ENCODE data around the gene STXBP6. TPM values are rescaled to one million over a fixed set of nuclear protein-coding genes. Genes with fewer than 3 reads are reported as not detected.
"Not testable (repeated sequence)": the region's sequence is repeated elsewhere in the genome, so short reads cannot be mapped to it uniquely, and the experiment has no call there.

STXBP6 gene
- total RNA-seq, 1 experiment from 2014 or later = 16.0 TPM

DNA sequence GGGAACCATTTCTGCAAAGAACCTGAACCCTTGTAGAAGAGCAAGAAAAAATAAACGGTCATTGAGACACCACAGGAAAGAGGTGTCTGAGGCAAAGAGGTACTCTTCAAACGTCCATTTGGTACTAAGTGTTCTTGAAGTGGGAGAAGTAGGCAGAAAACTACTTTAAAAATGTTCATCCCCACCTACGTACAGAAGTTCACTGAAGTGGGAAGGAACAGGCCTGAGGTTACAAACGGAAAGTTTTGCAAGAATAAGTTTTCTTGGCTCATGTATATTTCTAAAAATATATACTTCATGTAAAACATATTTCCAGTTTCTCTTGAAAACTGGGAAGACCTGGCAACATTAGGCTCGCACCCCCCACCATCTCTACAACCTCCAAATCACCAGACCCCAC lies 61.2 kb downstream of the STXBP6 start:
- no peak for DNase-seq (ENCODE audit: low read depth)

DNA sequence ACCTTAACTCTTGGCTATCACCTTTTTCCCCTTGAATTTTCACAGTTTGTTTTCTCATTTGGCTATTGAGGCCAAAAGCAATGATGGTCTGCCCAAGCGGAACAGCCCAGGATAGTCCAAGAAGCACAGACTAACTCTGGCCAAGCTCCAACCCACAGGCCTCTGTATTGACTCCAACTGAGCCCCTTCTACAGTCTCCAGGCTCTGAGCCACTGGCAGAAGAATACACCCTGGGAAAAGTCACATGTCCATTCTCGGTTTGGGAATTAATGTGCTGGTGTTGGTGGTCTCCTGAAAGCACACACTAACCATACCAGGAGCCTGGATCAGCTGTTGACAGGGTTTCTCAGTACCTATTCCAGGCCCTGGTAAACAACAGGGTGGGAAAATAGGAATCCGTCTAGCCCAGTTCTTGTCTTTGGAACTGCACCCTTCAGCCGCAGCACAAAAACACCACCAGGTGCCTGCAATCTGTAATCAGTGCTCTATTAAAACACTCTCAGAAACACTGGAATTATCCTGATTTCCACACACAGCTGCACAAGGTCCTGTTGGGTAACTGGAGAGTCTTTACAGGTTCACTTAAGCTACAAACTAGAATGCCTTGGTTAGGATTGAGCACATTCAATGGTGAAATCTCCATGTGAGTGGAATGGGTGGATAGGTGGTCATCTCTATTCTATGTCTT lies 63.6 kb downstream of the STXBP6 start:
- no peak for DNase-seq (ENCODE audit: low read depth)

DNA sequence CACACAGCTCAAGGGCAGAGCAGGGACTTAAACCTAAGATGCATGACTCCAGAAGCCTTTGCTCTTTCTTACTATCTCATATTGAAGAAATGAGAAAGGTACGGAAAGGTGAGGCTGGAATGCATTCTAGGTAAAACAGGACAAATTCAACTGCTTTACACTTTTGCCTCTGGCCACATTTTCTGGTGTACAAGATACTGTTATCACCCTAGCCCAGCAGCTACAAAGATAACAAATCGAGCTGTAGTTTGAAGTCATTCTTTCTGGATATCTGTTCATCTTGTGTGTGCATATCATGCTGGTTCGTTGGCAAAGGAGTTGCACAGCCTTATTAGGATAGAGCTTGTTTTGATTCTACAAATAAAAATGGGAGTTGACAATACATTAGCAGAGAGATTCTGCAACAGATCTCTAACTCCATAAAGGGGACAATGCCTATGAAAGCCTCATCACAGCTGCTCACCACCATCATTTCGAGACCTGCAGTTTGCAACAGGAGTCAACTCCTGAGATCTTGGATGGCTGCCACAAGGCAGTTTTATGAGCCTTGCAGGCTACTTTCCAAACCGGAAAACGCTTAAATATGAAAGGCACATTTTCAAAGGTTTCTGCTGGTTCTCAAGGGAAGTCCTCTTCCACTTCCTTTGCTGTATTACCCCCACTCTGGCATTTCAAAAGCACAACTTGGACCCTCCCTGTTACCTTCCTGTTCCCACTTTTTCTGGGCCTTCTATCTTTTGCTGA lies 64.9 kb downstream of the STXBP6 start:
- no peak for DNase-seq (ENCODE audit: low read depth)

DNA sequence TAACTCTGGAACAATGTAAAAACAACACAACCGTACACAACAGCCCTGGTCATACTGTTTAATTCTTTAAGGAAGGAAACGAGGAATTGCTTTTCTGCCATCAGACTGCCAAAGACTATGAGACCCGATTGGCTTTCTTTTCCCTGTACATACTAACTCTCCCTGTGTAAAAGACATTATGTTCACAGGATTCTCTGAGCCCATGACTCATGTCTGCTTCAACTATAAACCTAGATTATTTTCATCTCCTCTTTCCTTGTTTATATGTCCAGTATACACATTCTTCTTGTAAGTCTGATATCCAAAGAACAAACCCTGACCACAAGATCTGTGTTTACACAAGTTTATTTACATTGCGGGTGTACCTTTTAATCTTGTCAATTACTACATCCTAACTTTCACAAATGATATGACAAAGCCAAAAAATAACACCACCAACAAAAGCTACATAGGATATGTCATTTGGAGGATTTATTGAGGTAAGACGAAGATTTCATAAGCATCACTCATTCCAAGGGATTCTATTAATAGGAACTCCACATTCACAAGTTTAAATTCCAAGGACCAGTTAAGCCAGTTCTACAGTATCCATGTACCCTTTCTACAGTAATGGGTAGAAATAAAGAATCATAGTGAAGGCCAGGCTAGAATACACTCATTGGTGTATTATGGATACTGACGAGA lies 67.3 kb downstream of the STXBP6 start:
- peak; percentile 67 for DNase-seq (ENCODE audit: low read depth)

DNA sequence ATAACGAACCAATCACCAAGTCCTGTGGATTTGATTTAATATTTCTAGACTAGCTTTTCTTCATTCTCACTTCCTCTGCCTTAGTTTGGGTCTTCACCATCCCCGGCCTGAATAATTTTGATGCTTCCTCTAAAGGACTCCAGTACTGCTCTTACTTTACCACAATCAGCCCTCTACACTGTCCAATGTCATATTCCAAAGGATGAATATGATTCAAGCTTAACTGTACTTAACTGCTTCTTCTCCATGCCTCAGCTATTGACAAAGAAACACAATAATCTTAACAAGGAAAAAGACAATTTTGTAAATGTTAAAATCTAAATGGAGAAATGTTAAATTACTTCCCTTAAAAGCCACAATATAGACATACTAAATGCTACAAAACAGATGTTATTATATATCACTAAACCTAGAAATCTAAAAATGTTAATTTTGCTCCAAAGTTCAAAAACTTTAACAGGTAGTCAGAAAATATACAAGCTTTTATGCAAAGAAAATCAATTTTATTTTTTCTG lies 70.2 kb downstream of the STXBP6 start:
- no peak for DNase-seq (ENCODE audit: low read depth)

DNA sequence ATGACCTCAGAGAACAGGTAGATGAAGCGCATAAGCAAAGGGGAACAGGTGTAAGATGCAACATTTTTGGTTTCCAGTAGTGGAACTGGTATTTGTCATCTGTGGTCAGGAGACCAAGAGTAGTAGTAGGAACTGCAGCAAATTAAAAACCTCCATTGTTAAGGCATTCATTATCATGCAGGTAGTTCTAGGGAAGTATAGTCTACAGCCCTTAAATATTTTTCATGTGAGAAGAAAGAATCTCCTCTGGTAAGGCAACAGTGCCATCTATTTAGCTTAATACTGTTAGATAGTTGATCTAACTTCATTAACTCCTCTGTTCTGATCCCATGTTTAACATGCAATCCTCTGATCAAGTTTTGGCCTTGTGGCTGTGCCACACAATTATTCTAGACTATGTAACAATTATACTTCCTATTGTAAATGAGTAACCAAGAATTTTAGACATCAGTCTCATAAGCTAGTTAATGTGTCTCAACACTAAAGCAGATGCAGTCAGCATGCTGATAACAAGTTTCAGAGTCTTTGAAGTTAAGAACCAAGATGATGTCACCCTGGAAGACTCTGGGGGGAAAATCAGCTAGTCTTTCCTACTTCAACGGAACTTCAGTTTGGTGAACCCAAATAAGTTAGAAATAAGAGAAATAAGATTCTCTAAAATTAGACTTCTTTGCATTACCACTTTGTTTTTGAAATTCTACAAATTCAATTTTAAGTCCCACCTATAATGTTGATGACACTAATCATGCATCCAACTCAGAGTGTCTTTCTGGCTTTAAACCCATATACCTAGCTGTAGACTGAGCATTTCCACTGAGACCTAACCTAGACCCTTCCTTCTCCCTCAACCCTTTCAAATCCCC lies 70.9 kb downstream of the STXBP6 start:
- no peak for DNase-seq (ENCODE audit: low read depth)

DNA sequence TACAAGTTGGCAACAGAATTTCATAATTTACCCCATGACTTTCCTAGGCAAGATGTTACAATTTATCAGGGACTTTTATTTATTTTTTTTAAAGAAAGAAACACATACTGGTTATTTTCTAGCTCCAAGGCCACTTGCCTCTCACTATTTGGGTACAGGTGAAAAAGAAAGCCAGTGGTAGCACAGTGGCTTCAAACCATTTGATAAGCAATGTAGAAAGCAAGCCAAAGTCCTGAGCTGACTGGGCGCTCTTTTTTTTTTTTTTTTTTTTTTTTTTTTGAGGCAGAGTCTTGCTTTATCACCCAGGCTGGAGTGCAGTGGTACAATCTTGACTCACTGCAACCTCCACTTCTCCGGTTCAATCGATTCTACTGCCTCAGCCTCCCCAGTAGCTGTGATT lies 73.3 kb downstream of the STXBP6 start:
- DNase-seq (ENCODE audit: low read depth) = no peak

DNA sequence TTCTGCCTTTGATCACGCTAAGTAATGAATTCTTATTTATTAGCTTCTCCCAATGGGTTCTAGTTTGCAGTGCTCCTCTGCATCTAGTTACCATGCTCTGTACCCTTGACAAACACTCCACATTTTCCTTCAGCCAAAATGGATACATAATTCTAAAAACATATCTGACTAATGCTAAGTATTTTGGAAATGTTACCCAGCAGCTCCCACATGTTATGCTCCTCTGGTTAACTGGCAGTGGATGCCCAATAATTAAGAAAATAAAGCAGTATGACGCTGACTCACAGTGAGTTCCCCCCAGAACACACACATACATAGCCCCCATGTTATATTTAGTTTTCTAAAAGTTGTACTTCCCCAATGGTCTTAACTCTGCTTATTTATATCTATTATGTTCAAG lies 74.6 kb downstream of the STXBP6 start:
- no peak for DNase-seq (ENCODE audit: low read depth)

DNA sequence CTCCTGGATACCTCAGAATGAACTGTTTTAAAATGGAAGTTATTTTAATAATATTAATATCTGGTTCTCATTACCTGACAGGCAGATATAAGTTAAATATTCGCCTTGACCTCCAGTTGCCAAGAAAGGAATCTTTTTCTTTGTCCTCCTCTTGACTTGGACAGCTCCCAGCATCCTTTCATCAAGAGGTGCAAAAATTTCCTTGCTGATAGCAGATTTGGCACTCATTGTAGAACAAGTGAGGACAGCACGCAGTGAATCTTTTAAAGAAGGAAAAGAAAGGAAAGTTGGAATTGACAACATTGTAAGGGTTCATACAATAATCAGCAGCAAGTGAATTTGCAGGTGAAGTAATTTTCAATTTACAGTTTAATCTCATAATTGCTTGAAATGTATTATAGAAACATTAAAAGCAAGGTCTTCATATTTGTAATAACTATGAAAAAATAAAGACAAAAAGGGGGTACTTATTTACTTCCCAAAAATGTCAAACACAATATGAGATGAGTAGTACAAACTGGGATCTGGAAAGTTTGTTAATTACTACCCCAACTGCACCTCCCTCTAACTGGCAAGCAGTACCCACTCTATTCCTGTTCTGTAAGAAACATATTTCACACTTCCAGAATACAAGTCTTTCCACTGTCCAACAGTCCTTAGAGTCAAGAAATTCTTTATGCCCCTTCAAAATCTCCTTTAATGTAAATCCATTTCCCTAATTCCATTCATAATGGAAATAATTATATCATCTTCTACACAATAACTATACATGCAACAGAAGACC lies 75.2 kb downstream of the STXBP6 start:
- DNase-seq (ENCODE audit: low read depth) = no peak

DNA sequence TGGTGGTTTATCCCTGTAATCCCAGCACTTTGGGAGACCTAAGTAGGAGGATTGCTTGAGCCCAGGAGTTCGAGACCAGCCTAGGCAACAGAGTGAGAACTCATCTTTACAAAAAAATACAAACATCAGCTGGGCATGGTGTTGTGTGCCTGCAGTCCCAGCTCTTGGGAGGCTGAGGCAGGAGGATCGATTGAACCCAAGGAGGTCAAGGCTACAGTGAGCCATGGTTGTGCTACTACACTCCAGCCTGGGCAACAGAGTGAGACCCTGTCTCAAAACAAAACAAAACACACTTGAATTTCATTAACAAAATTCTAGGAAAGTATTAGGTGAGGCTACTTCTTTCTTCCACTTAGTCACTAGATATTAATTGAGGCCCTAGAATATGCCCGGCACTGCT lies 77.1 kb downstream of the STXBP6 start:
- no peak for DNase-seq (ENCODE audit: low read depth)

DNA sequence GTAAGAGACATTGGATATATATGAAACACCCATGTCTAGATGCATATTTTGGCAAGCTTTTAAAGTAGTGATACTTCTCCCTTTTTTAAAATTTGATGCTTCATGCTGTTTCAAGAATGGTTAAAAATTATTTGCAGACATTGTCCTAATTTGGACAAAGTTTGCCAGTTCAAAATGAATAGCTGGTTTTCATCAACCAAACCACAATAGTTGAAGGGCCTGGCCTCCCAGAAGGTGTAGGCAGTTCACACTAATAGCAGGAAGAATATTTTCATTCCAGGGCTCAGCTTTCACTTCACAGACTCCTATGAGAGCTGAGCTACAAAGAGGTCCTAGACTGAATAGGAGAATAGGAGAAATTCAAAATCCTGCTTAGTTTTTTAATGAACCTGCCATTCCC lies 78.7 kb downstream of the STXBP6 start:
- no peak for DNase-seq (ENCODE audit: low read depth)

DNA sequence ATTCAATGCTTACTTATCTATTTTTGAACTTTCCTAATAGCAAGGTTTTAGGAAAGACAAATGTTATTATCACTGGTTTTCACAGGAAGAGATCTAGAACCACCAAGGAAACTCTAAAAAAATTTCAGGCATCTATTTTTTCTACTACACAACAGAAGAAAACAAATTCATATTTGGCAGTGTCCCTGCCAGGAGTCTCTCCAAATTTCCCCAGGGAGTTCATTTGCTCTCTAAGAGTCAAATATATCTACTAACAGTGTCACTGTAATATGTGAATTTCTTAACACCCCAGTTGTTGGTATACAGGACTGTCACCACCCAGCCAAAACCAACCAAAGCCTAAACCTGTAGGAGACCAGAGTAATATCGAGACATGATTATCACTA lies 83.4 kb downstream of the STXBP6 start:
- no peak for DNase-seq (ENCODE audit: low read depth)

DNA sequence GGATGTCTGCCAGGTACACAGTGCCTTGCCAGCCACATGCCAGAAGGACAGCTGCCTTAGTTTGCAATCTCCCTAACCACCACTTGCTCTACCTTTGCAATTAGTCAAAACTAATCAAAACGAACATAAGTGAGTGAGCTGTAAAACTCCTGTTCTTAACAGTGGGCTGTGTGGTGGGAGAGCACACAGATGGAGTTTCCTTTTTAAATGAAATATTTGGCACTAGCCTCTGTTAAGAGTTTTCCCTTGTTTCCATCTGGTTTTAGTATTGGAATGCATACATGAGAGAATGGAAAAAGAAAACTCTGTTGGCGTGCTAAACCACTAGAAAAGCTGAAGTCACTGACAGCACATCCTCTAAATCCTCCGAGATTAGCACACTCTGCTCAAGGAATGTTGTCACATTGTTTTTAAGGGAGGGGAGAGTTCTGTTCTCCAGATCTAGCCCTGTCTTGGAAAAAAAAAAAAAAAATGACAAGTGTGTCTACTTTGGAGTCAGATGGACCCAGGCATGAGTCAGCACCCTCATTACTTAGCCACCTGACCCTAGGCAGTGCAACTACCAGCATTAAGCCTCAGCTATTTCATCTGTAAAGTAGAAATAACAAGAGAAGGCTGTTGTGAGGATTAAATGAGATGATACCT lies 83.9 kb downstream of the STXBP6 start:
- DNase-seq (ENCODE audit: low read depth) = peak; percentile 87

DNA sequence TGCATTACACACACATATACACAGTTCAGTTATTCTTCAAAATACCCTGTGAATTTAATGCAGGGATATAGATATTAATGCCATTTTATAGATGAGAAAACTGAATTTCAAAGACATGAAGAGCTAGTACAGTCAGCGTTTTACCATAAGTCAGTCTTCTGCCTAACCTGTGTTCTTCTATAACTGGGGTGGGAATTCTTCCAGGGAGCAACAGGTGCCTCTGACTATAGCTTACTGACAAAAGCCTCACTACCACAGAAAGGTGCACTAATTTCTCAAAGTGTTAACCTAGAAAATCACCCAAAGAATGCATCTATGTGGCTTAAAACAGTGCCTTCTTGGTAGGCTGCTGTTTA lies 84.4 kb downstream of the STXBP6 start:
- DNase-seq (ENCODE audit: low read depth) = no peak

DNA sequence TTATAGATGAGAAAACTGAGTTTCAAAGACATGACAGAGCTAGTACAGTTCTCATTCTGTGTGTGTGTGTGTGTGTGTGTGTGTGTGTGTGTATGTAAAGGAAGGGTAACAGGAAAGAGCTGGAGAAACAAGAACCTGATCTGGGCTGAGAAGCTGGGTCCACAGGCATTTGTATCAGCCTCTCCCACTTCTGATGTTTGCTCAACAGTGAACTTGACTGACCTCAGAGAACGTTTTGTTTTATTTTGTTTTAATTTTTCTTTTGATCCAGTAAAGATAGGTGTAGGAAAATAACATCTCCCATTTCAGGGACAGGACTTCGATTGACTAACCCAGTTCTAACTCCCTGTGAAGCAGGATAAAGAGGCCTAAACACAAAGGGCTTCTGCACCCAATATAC lies 85.4 kb downstream of the STXBP6 start:
- DNase-seq (ENCODE audit: low read depth) = no peak

DNA sequence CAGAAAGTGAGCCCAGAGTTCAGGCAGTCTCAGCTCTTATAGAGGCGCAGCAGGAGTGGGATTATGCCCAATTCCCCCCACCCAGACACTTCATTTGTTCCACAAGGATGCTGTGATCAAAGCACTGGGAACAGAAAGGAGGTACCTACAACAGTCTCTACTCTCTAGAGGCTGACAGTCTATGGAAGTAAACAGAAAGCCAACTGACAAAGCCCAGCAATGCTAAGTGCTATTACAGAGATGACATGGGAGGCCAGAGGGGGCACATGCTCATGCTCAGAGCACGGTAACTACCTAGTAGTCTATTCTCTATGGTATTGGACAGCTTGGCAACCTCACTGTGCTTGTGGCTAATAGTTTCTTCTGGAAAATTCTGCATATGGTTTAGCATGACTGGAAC lies 85.9 kb downstream of the STXBP6 start:
- no peak for DNase-seq (ENCODE audit: low read depth)

DNA sequence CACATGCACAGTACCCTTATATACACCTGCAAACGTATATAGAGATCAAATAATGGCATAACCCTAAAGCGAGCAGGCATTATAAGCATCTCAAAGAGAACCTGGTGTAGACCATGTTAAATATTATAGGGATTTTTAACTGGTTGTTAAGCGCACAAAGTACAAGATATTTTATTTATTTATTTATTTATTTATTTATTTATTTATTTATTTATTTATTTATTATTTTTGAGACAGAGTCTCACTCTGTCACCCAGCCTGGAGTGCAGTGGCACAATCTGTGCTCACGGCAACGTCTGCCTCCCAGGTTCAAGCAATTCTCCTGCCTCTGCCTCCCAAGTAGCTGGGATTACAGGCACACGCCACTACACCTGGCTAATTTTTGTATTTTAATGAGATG lies 87.8 kb downstream of the STXBP6 start:
- not testable (repeated sequence) for DNase-seq (ENCODE audit: low read depth)

DNA sequence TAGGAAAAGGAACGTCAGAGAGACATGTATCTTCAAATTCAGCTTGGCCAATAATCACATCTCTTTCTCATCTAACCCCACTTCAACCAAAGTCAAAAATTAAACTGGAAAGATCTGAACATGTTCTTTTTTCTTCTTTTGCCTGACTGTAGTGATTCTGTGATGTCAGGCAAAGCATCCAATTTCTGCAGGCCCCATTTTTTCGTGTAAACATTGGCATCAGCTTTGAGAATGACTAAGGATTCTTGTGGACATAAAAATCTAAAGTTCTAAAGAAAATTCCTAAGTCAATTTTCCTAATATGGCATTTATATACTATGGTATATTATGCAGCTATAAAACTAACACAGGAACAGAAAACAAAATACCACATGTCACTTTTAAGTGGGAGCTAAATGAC lies 89.1 kb downstream of the STXBP6 start:
- DNase-seq (ENCODE audit: low read depth) = no peak

DNA sequence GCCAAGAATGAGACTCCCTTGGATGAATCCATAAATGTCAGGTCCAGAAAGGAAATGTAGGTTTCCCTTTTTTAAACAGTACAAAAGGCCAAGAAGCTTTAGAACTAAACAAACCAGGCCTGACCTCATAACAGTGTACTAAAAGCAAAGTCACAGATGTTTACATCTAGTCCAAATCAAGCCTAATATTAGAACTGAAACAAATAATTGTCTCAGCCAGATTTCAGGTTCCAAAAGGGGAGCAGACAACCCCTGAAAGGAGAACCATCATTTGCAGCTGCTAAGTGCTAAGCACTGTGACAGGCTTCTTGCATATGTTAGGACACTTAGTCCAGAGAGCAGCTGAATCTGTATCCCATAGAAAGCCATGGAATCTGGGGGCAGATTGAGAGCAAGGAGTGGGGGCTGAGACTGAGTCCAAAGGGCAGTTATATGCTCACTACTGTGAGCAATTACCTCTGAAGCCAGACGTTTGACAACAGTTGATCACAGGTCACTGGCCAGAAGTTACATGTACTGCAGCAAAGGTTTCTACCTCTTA lies 90.1 kb downstream of the STXBP6 start:
- DNase-seq (ENCODE audit: low read depth) = no peak

DNA sequence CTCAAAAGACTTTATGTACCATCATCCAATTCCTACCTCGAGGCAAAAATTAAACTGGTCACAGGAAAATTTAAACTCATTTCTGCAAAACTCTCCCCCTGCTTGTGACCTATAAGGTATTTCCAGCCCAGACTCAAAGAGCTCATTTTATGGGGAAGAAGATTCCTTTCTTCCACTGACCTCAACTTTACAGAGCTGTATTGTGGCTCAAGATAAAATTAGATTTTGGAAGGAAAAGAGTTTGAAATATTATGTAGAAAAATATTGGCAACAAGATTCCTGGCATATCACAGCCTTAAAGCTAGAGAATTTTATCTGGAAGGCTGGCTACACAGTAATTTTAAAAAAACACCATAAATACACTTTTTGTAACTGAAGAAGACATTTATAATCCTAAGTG lies 91.7 kb downstream of the STXBP6 start:
- no peak for DNase-seq (ENCODE audit: low read depth)

All from HT1080 (cell line).